Trophoblast cell (in vitro differentiated cells and primary cell): ENCODE measurements around the gene OR8B4.
"Not testable (repeated sequence)": the region's sequence is repeated elsewhere in the genome, so short reads cannot be mapped to it uniquely, and the experiment has no call there.

Experiments used
- DNase-seq, 2 donors: peaks; one replicate each; pipeline ENCODE4 v3.0.0-alpha.2; 2016
- H2AFZ ChIP-seq: 2 replicates; pipeline ENCODE4 v1.6.1; 2013; ENCODE audit warnings: low read length, moderate library complexity, mild to moderate bottlenecking; ENCODE audit not compliant: insufficient read depth, poor library complexity
- H2AK5ac ChIP-seq: 2 replicates; pipeline ENCODE4 v1.6.1; 2013; ENCODE audit warnings: mild to moderate bottlenecking, low read length
- H2BK120ac ChIP-seq: 2 replicates; pipeline ENCODE4 v1.6.1; 2013; ENCODE audit warnings: low read length, mild to moderate bottlenecking, moderate library complexity; ENCODE audit not compliant: insufficient read depth, poor library complexity
- H2BK12ac ChIP-seq: 2 replicates; pipeline ENCODE4 v1.6.1; 2013; ENCODE audit warnings: mild to moderate bottlenecking, low read length, moderate library complexity
- H2BK5ac ChIP-seq: 2 replicates; pipeline ENCODE4 v1.6.1; 2013; ENCODE audit warnings: low read length, low read depth, moderate library complexity, mild to moderate bottlenecking; ENCODE audit not compliant: poor library complexity
- H3K14ac ChIP-seq: 2 replicates; pipeline ENCODE4 v1.6.1; 2013; ENCODE audit warnings: mild to moderate bottlenecking, low read length
- H3K18ac ChIP-seq: 2 replicates; pipeline ENCODE4 v1.6.1; 2013; ENCODE audit warnings: mild to moderate bottlenecking, low read length
- H3K23ac ChIP-seq: 2 replicates; pipeline ENCODE4 v1.6.1; 2013; ENCODE audit warnings: low read length
- H3K27ac ChIP-seq: 2 replicates; pipeline ENCODE4 v1.5.1; 2013; ENCODE audit warnings: low read depth, mild to moderate bottlenecking, inconsistent platforms, low read length, moderate library complexity
- H3K27me3 ChIP-seq: 2 replicates; pipeline ENCODE4 v1.6.1; 2013; ENCODE audit warnings: inconsistent platforms, mild to moderate bottlenecking, low read length, moderate library complexity; ENCODE audit not compliant: insufficient read depth
- H3K36me3 ChIP-seq, 2 experiments: 1 replicate in 1 of 2; 2 replicates in 1 of 2; pipeline ENCODE4 v1.6.1; 2013; ENCODE audit warnings: low read length in 2 of 2, mild to moderate bottlenecking in 2 of 2, moderate library complexity in 1 of 2; ENCODE audit not compliant: insufficient read depth in 2 of 2, control insufficient read depth in 1 of 2
- H3K4ac ChIP-seq: 2 replicates; pipeline ENCODE4 v1.6.1; 2013; ENCODE audit warnings: low read depth, mild to moderate bottlenecking, low read length, moderate library complexity
- H3K4me1 ChIP-seq, 2 experiments: 1 replicate in 1 of 2; 2 replicates in 1 of 2; pipeline ENCODE4 v1.6.1; 2013; ENCODE audit warnings: low read length in 2 of 2, mild to moderate bottlenecking in 2 of 2, moderate library complexity in 1 of 2; ENCODE audit not compliant: insufficient read depth in 2 of 2, control insufficient read depth in 1 of 2
- H3K4me2 ChIP-seq: 2 replicates; pipeline ENCODE4 v1.6.1; 2013; ENCODE audit warnings: inconsistent platforms, mild to moderate bottlenecking, low read length, moderate library complexity
- H3K4me3 ChIP-seq: 2 replicates; pipeline ENCODE4 v1.5.1; 2013; ENCODE audit warnings: mild to moderate bottlenecking, low read depth, low read length, inconsistent platforms
- H3K79me1 ChIP-seq: one replicate; pipeline ENCODE4 v1.6.1; 2013; ENCODE audit warnings: low read length
- H3K79me2 ChIP-seq: 2 replicates; pipeline ENCODE4 v1.6.1; 2013; ENCODE audit warnings: low read length, mild to moderate bottlenecking; ENCODE audit not compliant: control insufficient read depth, insufficient read depth, poor library complexity
- H3K9ac ChIP-seq: 2 replicates; pipeline ENCODE4 v1.6.1; 2013; ENCODE audit warnings: mild to moderate bottlenecking, low read length
- H3K9me3 ChIP-seq: 2 replicates; pipeline ENCODE4 v1.6.1; 2013; ENCODE audit warnings: low read depth, mild to moderate bottlenecking, control low read depth, inconsistent platforms, low read length; ENCODE audit not compliant: insufficient read depth
- H4K12ac ChIP-seq: 2 replicates; pipeline ENCODE4 v1.6.1; 2013; ENCODE audit warnings: low read depth, mild to moderate bottlenecking, low read length, moderate library complexity
- H4K8ac ChIP-seq: 2 replicates; pipeline ENCODE4 v1.6.1; 2013; ENCODE audit warnings: low read depth, mild to moderate bottlenecking, low read length, moderate library complexity
- H4K91ac ChIP-seq: one replicate; pipeline ENCODE4 v1.6.1; 2013; ENCODE audit warnings: low read depth, mild to moderate bottlenecking, low read length, moderate library complexity
- WGBS: extraction: QIAGEN DNeasy Blood & Tissue Kit; methylation state at CpG from one replicate; pipeline ENCODE4 v1.1.7; 2013; ENCODE audit warnings: missing lambda C conversion rate; ENCODE audit not compliant: insufficient read length, insufficient coverage; ENCODE audit errors: extremely low coverage; 5-methylcytosine and 5-hydroxymethylcytosine counted together

Gene OR8B4

GRCh38 chr11:124394408-124394807 lies 30.3 kb downstream of the OR8B4 start:
- Histone ChIP-seq H3K4me2 (no peak overlapping the region), H2BK120ac (no peak overlapping the region)
- no CpG with 5 or more reads among the region's 3 CpGs for WGBS

GRCh38 chr11:124384399-124384798 lies 40.3 kb downstream of the OR8B4 start, which contains the start of gene OR8B2:
Gene OR8B2, minus strand, starts transcription at chr11:124384499. Its CDS starts 1,156 bp downstream, at chr11:124383343.
- Histone ChIP-seq H2AK5ac (no peak within 1 kb of the TSS), H3K4me2 (no peak within 1 kb of the TSS), H4K12ac (no peak within 1 kb of the TSS), H3K36me3 (no peaks in the 10 kb centered on the region), H3K14ac (no peak within 1 kb of the TSS), H3K23ac (no peak within 1 kb of the TSS), H3K4me1 (no peaks in the 10 kb centered on the region), H3K79me1 (no peaks in the 10 kb centered on the region), H2BK12ac (no peak within 1 kb of the TSS), H3K27me3 (no peaks in the 10 kb centered on the region), H3K9ac (no peak within 1 kb of the TSS), H3K79me2 (no peaks in the 10 kb centered on the region), H3K9me3 (no peaks in the 10 kb centered on the region), H3K4ac (no peak within 1 kb of the TSS), H4K8ac (no peak within 1 kb of the TSS), H2BK5ac (no peak within 1 kb of the TSS), H3K4me3 (no peak within 1 kb of the TSS), H2BK120ac (no peak within 1 kb of the TSS), H4K91ac (no peak within 1 kb of the TSS), H3K27ac (no peak within 1 kb of the TSS), H2AFZ (no peak within 1 kb of the TSS), H3K18ac (no peak within 1 kb of the TSS)
- no CpG with 5 or more reads among the region's 2 CpGs for WGBS
- DNase-seq, result no peak

More at GRCh38 chr11:124394408-124394807, 30.3 kb downstream of the OR8B4 start:
- Histone ChIP-seq H4K12ac (no peak overlapping the region), H2AFZ (no peak overlapping the region), H3K27me3 (no peaks in the 10 kb centered on the region), H2BK12ac (no peak overlapping the region), H3K4ac (no peak overlapping the region), H3K18ac (no peak overlapping the region), H3K14ac (no peak overlapping the region), H4K91ac (no peak overlapping the region), H3K4me3 (no peak overlapping the region), H3K4me1 (no peaks in the 10 kb centered on the region), H2AK5ac (no peak overlapping the region), H3K36me3 (no peaks in the 10 kb centered on the region), H4K8ac (no peak overlapping the region), H3K23ac (no peak overlapping the region), H3K79me2 (no peaks in the 10 kb centered on the region), H3K79me1 (no peaks in the 10 kb centered on the region), H3K9me3 (no peaks in the 10 kb centered on the region), H3K27ac (no peak overlapping the region), H2BK5ac (no peak overlapping the region), H3K9ac (no peak overlapping the region)
- DNase-seq, result peak in 1 of 2 donors; percentile 32

GRCh38 chr11:124382857-124383256 lies 41.8 kb downstream of the OR8B4 start:
- H4K91ac ChIP-seq, H3K14ac ChIP-seq, H2AK5ac ChIP-seq, H3K9ac ChIP-seq, H3K79me1 ChIP-seq, H3K18ac ChIP-seq, H3K36me3 ChIP-seq, H3K9me3 ChIP-seq, H3K4me2 ChIP-seq, H2BK12ac ChIP-seq, H3K27ac ChIP-seq, H2BK5ac ChIP-seq, H3K4ac ChIP-seq, H4K12ac ChIP-seq, H3K79me2 ChIP-seq, H3K4me3 ChIP-seq, H3K27me3 ChIP-seq, H2AFZ ChIP-seq, H2BK120ac ChIP-seq, H3K4me1 ChIP-seq, H4K8ac ChIP-seq, DNase-seq, H3K23ac ChIP-seq: not testable (repeated sequence)
- WGBS, result no CpG with 5 or more reads among the region's 6 CpGs

DNA sequence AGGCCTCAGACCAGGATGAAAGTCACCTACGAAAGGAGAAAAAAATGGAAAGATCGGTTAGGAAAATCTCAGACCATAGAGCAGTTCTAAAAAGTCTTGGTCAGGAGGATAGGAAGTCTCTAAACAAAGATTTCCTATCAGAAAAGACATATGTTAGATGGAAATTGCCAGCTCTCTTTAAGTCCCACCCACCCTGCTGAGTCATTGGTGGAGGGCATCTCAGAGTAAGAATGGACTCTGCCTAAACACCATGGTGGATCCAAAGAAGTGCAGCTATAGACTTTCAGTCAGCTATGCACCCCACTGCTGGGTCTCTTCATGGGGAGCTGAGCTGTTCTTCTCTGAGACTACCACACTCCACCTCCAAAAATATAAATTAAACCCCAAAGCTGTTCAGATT lies 44.1 kb downstream of the OR8B4 start:
- Histone ChIP-seq H3K4ac (no peak overlapping the region), H3K14ac (no peak overlapping the region), H3K79me1 (no peaks in the 10 kb centered on the region), H3K27me3 (no peaks in the 10 kb centered on the region), H3K79me2 (no peaks in the 10 kb centered on the region), H2BK5ac (no peak overlapping the region), H3K36me3 (no peaks in the 10 kb centered on the region), H4K8ac (no peak overlapping the region), H3K27ac (no peak overlapping the region), H2AK5ac (no peak overlapping the region), H3K23ac (no peak overlapping the region), H3K9ac (no peak overlapping the region), H2AFZ (no peak overlapping the region), H3K4me1 (no peaks in the 10 kb centered on the region), H4K91ac (no peak overlapping the region), H3K4me2 (no peak overlapping the region), H3K18ac (no peak overlapping the region), H3K4me3 (no peak overlapping the region), H2BK120ac (no peak overlapping the region), H2BK12ac (no peak overlapping the region), H4K12ac (no peak overlapping the region), H3K9me3 (no peaks in the 10 kb centered on the region)
- no peak for DNase-seq
- no CpG with 5 or more reads among the region's 2 CpGs for WGBS
